Activated CD8-positive, alpha-beta memory T cell treated with anti-CD3 and anti-CD28 coated beads, Interleukin-2, amount 50 U/mL, for 24 hours (primary cell): ENCODE results near the gene CCNY.
"Not testable (repeated sequence)": the region's sequence is repeated elsewhere in the genome, so short reads cannot be mapped to it uniquely, and the experiment has no call there.

ENCODE experiments used
- DNase-seq: peaks from one replicate; pipeline ENCODE4 v3.0.0-alpha.2; 2020; ENCODE audit errors: extremely low read depth

CCNY gene

DNA sequence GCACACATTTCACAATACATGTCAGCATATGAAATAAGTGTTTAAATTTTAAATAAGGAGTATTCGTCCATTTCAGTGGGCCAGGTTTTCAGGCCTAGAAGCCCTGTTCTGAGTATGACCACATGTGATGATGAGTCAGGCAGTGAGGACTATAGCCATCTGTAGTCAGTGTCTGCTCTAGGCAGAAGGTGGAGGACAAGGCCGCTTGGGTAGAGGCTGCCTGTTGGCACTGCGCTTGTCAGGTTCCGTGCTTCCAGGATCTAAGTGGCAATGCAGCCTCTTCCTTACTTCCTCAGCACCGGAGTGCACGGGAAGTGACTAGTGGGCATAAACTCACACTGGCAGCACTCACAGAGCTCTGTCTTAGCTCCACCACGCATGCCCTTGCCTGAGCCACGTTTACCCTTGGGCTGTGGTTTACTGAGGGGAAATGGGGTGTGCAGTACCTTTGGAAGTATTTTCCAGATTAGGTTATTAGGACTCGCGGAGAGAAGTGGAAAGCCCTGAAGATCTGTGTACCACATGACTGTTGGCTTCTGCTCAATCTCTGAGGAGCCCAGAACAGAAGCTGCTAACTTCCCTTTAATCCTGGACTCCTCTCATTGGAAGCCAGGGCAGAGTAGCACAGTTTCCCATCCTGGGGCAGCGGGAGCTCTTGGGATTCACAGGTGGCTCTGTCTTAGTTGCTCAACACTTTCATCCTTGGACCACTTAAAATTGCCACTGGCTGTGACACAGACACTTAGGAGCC is 181.3 kb downstream of the CCNY start:
- DNase-seq, result no peak

DNA sequence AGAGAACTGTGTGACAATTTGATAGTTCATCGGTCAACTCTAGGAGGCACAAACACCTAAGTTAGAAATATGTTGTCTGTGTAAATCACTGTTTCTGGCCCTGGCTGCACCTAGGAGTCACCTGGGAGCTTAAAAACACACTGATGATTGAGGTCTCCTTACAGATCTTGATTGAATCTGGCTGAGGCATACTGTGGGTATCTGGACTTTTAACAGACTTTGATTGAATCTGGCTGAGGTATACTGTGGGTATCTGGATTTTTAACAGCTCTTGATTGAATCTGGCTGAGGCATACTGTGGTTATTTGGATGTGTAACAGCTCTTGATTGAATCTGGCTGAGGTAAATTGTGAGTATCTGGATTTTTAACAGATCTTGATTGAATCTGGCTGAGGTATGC is 181.9 kb downstream of the CCNY start:
- not testable (repeated sequence) for DNase-seq

DNA sequence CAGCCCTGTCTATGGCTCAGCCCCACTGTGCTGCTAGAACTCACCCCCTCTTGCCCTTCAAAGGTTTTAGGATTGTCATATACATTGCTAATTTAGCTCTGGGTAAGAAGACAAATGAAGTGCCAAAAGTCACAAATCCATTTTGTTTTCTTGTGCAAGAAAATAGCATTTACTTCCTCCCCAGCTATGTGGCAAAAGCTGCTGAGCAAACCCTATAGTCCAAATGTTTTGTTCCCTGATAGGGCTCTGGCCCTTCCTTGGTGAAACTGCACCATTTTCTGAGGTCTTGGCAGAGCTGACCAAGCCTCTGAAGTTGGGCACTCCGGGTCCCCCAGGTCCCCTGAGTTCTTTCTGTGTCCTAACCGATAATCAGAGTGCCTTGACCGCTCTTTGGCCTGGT is 184.7 kb downstream of the CCNY start:
- no peak for DNase-seq

DNA sequence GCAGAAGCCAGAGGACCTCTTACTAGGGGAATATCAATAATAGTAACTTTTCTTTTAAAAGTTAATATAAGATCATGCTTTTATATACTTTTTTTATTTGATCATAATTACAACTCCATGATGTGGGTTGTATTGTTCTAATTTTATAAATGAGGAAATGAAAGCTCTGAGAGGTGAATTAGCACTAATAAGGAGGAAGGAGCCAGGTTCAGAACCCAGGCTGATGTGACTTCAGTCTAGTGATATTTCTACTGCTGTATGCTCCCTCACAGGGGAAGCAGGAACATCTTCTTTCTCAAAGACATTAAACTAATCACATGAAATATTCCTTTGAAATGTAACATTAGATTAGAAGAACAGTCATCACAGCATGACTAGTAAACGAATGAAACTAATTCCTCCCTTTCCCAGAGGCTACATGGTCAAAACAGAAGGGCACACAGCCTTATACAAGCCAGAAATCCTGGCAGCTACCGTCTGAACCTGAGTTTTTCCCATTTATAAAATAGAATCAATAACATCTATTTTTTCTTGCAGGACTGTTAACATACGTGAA is 187.4 kb downstream of the CCNY start:
- no peak for DNase-seq

DNA sequence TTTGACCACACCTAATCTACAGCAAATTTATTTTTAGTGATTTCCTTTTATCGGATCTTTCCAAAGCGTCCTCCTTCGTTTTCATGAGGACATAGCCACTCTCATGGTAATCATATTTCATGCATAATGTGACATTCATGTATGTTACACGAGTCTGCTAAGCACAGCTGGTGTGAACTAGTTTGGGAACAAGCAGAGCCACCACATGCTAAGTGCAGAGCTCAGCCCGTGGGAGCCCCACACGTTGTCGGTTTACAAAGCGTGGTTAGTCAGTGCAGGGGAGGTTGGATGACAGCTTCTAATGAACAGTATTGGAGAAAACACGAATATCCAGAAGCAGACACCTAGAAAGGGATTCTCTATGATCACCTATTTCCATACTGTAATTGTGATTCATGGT is 190.4 kb downstream of the CCNY start:
- no peak for DNase-seq

DNA sequence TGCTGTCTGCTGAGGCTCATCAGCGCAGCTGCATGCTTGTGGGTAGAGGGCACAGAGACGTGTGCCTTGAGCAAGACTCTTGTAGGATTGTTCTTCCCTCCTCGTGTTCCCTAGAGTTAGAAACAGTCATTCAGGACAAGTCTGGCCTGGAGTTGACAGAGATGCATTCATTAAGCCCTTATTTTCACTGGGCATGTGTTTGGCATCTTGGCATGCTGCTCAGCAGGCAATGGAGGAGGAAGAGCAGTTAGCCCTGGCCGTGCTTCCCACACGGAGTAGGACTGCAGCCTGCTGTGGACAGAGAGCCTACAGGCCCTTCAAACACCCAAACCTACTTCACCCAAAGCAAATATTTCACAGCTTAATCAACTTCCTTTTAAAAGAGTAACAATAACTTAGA is 195.8 kb downstream of the CCNY start:
- no peak for DNase-seq

DNA sequence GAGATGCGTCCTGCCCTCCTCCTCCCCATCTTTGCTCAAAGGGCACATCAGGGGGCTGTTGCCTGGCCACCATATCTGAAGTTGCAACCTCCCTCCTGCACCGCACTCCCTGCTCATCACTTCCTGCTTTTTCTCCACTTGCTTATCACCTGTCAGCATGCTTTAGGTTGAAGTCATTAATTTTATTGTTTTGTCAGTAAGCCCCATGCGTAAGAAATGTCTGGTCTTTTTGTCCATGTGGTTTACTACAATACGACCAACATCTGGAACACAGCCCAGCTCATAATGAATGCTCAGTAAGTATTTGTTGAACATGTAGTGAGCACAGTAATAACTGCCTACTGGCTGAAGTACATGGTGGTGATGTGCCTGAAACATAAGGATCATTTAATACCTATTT is 197.3 kb downstream of the CCNY start:
- no peak for DNase-seq

DNA sequence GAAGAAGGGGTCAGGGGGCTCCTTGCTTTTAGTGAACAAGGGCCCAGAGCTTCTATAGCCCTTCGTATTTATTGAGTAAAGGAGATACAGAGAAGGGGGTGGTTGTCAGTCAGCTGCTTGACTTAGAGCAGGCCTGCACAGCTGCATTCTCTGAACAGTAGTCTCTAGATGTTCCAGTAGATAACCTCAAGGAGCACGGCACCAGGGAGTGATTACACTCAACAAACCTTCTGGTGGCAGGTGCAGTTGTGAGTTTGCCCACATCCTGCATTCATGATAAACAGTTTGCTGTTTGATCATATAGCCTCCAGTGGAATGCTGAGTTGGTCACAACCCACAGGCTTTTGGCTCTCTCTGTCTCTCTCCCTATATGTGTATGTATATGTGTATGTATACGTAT is 198.8 kb downstream of the CCNY start:
- no peak for DNase-seq

DNA sequence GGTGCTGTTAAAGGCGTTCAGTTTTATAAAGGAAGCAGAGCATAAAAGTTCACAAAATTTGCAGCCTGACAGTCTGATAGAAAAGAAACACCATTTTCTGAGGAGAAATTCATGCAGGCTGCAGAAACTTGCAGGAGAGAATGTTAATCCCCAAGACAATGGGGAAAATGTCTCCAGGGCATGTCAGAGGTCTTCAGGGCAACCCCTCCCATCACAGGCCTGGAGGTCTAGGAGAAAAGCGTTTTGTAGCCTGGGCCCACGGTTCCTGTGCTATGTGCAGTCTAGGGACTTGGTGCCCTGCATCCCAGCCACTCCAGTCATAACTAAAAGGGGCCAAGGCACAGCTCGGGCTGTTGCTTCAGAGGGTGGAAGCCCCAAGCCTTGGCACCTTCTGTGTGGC is 200.5 kb downstream of the CCNY start:
- DNase-seq, result no peak

DNA sequence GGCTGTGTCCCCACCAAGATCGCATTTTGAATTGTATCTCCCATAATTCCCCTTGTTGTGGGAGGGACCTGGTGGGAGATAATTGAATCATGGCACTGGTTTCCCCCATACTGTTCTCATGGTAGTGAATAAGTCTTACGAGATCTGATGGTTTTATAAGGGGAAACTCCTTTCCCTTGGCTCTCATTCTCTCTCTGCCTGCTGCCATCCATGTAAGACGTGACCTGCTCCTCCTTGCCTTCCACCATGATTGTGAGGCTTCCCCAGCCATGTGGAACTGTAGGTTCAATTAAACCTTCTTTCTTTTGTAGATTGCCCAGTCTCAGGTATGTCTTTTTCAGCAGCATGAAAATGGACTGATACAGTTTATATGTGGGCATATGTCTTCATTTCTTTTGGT is 201.6 kb downstream of the CCNY start:
- DNase-seq, result not testable (repeated sequence)

DNA sequence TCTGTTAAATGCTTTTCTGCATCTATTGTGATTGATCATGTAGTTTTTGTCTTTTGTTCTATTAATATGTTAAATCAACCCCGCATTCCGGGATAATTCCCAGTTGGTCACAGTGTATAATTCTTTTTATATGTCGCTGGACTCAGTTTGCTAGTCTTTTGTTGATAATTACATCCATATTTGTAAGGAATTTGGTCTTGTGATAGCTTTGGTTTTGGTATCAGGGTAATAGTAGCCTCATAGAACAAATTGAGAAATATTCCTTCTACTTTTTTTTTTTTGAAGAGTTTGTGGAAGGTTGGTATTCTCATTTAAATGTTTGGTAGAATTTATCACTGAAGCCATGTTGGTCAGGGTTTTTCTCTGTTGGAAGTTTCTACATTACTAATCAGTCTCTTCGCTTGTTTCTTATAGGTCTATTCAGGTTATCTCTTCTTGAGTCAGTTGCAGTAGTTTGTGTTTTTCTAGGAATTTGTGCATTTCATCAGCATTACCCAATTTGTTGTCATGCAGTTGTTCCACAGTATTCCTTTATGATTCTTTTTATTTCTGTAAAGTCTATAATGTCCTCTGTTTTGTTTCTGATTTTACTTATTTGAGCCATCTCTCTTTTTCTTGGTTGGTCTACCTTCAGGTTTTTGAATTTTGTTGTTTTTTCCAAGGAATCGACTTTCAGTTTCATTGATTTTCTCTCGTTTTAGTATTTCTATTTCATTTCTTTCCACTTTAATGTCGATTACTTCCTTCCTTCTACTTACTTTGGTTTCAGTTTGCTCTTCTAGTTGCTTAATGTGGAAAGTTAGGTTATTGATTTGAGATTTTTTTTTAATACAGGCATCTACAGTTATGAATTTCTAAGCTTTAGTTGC is 204.2 kb downstream of the CCNY start:
- DNase-seq, result no peak

DNA sequence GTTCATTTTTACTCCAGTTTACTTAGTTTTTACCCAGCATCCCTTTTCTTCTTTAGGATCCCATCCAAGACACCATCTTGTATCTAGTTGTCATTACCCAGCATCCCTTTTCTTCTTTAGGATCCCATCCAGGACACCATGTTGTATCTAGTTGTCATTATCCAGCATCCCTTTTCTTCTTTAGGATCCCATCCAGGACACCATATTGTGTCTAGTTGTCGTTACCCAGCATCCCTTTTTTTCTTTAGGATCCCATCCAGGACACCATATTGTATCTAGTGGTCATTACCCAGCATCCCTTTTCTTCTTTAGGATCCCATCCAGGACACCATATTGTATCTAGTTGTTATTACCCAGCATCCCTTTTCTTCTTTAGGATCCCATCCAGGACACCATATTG is 205.4 kb downstream of the CCNY start:
- DNase-seq, result no peak

DNA sequence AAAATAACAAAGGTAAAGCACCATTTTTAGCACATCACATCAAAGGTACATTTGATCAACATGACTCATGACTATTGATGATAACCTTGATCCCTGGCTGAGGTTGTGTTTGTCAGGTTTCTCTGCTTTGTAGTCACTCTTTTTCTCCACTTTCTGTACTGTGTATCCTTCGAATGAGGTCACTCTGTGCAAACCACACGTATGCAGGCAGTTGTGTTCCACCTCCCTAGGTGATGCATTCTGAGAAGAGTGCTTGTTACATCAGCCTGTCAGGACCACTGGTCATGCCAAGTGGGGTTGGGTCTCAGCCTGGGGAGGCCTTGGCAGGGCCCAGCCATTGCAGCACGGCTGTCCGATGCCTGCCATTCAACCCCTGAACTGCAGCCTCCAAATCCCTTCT is 206.0 kb downstream of the CCNY start:
- DNase-seq, result no peak

DNA sequence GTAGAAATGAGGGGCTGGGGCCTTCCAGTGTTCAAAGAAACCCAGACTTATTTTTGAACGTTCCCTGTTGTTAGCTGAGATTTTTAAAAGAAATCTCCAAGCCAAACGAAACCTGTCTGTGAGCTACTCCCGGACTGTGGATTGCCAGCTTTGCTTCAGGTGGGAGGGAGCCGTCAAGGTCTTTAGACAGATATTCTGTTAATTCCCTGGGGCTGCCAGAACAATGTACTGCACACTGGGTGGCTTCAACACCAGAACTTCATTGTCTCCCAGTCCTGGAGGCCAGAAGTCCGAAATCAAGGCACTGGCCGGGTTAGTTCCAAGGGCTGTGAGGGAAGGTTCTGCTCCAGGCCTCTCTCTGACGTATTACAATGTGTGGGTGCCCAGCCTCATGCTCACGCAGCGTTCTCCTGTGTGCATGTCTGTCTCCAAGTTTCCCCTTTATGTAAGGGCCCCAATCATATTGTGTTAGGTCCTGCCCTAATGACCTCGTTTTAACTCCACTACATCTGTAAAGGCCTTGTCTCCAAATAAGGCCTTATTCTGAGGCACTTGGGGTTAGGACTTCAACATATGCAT is 208.9 kb downstream of the CCNY start:
- no peak for DNase-seq

DNA sequence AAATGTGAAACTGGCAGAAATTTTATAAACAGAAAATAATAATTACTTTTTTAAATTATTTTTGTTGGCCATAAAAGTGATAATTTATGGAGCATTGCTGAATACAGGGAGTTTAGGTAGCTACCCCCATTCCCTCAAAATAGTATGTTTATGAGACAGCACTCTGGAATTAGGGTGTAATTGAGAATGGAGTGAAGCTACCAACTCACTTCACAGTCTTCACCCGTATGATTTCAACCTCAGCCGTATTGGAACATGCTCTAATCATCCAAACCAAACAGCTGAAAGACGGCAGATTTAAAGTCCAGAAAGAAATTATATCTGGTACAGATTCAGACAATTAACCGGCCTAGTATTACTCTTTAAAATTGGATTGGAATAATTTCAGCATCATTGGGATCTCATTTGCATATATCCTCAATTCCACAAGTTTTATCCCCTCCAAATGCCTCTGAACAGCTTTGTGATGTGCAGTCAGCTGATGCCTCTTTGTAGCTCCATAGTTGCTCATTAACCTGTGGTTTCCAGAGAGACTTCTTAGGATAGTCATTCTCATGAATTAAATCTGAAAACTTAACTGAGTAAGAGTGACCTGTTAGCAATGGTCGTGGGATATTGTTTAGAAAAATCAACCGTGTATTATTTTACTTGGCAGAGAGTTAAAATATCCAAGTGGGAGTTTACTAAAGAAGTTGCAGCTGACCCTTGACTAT is 209.7 kb downstream of the CCNY start:
- DNase-seq, result no peak

DNA sequence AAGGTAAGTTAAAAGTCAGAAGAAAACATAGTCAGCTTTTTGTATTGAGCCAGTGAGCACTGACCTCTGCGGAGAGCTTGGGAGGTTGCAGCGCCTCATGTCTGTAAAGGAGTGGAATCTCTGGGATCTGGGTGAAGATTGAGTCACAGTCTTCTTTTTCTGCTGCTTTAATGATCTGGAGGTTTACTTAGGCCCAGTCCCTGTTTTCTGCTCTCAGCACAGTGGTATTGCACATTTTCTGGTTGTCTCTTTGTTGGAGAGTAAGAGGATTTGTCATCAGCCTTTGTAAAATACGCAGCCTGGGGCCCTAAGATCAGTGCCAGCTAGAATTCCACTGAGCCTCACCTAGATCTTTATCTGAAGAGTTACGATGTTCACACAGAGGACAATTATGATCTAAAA is 210.5 kb downstream of the CCNY start:
- DNase-seq, result no peak

DNA sequence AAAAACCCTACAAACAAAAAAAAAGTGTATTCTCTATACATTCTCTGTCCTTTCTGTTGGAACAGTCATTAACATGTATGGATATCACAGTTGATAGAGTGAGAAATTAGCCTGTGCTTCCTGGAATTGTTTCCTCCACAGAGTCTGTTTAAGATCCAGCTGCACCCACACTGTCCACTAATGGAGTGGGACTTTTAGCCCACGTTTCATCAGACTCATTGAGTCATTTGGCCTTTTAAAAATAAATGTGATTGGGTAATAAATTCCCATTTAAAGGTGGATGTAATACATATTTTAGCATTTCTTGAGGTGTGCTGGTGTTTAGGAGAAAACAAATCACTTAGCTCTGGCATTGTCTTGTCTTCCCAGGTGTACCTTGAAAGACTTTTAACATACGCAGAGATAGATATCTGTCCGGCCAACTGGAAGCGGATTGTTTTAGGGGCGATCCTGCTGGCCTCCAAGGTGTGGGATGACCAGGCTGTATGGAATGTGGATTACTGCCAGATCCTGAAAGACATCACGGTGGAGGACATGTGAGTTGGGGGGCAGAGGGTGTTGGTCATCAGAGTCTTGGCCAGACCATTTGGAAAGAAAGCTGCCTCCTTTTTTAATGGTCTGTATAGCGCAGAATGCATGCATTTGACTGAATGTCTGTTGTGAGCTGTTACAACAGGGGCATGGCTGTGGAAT is 216.5 kb downstream of the CCNY start:
- no peak for DNase-seq

DNA sequence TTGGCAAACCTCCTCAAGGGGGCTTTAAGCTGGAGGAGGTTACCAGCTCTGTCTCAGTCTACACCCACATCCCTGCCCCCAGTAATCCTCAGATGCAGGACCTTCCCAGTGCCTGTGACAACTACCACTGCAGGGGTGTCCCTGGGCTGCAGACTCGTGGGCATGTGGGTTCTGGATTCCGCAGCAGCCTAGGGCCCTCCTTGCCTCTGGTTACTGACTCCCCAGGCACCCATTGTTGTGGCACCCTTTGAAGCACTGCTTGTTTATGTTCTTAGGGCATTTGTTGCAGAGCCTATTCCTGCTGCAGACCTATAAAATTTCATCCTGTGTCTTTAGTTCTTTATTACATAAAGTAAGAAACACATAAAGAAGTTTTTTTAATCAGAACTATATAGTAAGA is 217.7 kb downstream of the CCNY start:
- DNase-seq, result no peak

DNA sequence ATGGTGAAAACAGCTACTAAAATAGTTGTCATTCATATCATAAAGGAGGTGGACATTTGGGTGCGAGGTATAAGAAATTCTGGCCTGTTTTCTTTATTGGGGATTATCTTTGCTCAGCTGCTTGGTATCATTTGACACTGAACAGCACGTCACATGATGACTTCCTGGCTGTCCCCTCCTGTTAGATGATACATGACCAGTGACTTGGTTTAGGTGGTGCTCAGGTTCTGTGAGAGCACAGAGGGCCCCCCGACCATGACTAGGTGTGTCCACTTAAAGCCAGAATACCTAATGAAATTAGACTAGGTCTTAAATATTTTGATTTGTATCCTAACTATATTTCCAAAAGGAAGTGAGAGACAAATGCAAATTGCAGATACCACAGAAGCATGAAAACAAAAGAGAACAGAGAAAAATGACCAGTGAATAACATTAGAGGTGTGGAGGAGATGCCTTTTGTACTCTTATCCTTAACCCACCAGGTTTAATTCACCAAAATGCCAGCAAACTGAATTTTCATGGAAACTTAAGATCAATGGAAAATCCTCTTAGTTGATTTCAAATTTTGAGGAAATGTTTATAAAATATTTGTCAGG is 218.2 kb downstream of the CCNY start:
- no peak for DNase-seq

DNA sequence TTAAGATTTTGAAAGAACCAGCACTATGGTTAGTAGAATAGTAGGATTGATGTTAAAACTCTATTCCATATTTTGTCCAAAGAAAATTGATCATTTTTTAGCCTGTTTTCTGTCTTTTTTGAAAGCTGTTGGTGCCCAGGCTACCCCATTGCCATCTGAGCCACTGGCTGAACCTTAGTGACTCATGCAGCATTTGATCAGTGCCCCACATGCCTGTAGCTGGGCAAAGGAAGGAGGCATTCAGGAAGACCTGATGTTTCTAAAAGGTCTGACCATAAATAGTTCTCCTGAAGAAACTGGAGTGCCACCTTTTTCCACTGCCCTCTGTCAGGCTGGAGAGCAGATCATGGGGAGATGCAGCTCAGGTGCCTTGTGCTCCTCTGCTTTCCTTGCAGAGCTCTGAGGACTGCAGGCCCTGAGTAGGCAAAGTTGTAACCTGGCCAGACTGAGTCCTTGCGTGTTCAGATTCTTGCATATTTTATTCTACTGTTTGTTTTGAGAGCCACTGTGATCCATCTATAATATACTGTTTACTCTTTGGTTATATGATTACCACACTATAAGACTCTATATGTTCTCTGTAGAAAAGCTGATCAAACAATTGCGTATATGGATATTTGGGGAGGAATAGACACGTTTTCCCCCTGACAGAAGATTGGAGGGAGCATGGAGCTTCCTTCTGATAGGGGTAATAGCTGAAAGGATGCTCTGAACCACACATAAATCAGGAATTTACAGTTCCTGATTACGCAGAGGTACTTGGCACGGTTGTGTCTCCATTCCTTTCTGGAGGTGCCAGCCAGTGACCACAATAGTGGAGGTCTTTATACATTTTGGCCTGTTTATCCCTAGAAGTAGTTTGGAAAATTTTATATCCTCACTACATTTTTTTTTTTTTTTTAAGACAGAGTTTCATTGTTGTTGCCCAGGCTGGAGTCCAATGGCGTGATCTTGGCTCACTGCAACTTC is 219.9 kb downstream of the CCNY start:
- DNase-seq, result no peak
